H9 (cell line): Measurements from ENCODE around the gene RUNX1. TPM values are rescaled to one million over a fixed set of nuclear protein-coding genes. Genes with fewer than 3 reads are reported as not detected.

Experiments used
- DNase-seq: peaks from one replicate; pipeline ENCODE4 v3.0.0-alpha.2; 2017
- H2AFZ ChIP-seq: one replicate; pipeline ENCODE4 v1.6.1; 2013; ENCODE audit warnings: mild to moderate bottlenecking, low read length, control low read depth, moderate library complexity
- H2AK5ac ChIP-seq: 2 replicates; pipeline ENCODE4 v1.6.1; 2013; ENCODE audit warnings: low read length, control low read depth, mixed read lengths; ENCODE audit not compliant: insufficient read length
- H2BK120ac ChIP-seq: one replicate; pipeline ENCODE4 v1.6.1; 2013; ENCODE audit warnings: low read depth, mild to moderate bottlenecking, low read length, control low read depth, inconsistent platforms; ENCODE audit not compliant: poor library complexity, severe bottlenecking
- H2BK12ac ChIP-seq: 2 replicates; pipeline ENCODE4 v1.6.1; 2013; ENCODE audit warnings: low read length, control low read depth, mixed read lengths, low read depth; ENCODE audit not compliant: insufficient read length
- H2BK15ac ChIP-seq: 2 replicates; pipeline ENCODE4 v1.6.1; 2013; ENCODE audit warnings: low read depth, low read length, control low read depth
- H2BK20ac ChIP-seq: one replicate; pipeline ENCODE4 v1.6.1; 2013; ENCODE audit warnings: low read depth, mild to moderate bottlenecking, low read length, control low read depth, inconsistent platforms; ENCODE audit not compliant: poor library complexity, severe bottlenecking
- H2BK5ac ChIP-seq: 2 replicates; pipeline ENCODE4 v1.6.1; 2013; ENCODE audit warnings: low read length, control low read depth, mixed read lengths; ENCODE audit not compliant: insufficient read length
- H3K14ac ChIP-seq: 2 replicates; pipeline ENCODE4 v1.6.1; 2013; ENCODE audit warnings: low read length, control low read depth; ENCODE audit not compliant: insufficient read depth
- H3K18ac ChIP-seq: 2 replicates; pipeline ENCODE4 v1.6.1; 2013; ENCODE audit warnings: low read depth, mild to moderate bottlenecking, mixed read lengths, low read length, control low read depth; ENCODE audit not compliant: insufficient read length
- H3K23ac ChIP-seq: 2 replicates; pipeline ENCODE4 v1.6.1; 2013; ENCODE audit warnings: low read length, control low read depth, mixed read lengths, low read depth; ENCODE audit not compliant: insufficient read length
- H3K23me2 ChIP-seq: 2 replicates; pipeline ENCODE4 v1.6.1; 2013; ENCODE audit warnings: low read depth, mild to moderate bottlenecking, mixed read lengths, low read length, control low read depth; ENCODE audit not compliant: insufficient read length, poor library complexity, severe bottlenecking
- H3K27ac ChIP-seq: 2 replicates; pipeline ENCODE4 v1.5.1; 2013; ENCODE audit warnings: low read length, control low read depth, mixed read lengths, low read depth; ENCODE audit not compliant: insufficient read length
- H3K27me3 ChIP-seq: 2 replicates; pipeline ENCODE4 v1.6.1; 2013; ENCODE audit warnings: low read length, control low read depth, inconsistent platforms; ENCODE audit not compliant: insufficient read depth
- H3K4ac ChIP-seq: 2 replicates; pipeline ENCODE4 v1.6.1; 2013; ENCODE audit warnings: low read depth, mild to moderate bottlenecking, control low read depth, inconsistent platforms, low read length, moderate library complexity
- H3K4me1 ChIP-seq: 2 replicates; pipeline ENCODE4 v1.6.1; 2013; ENCODE audit warnings: low read length, control low read depth, inconsistent platforms; ENCODE audit not compliant: insufficient read depth
- H3K4me2 ChIP-seq: 2 replicates; pipeline ENCODE4 v1.6.1; 2013; ENCODE audit warnings: low read length, control low read depth, mixed read lengths; ENCODE audit not compliant: insufficient read length, insufficient read depth
- H3K56ac ChIP-seq: 2 replicates; pipeline ENCODE4 v1.6.1; 2013; ENCODE audit warnings: low read depth, mild to moderate bottlenecking, mixed read lengths, low read length, control low read depth; ENCODE audit not compliant: insufficient read length
- H3K79me1 ChIP-seq: 2 replicates; pipeline ENCODE4 v1.6.1; 2013; ENCODE audit warnings: low read depth, mild to moderate bottlenecking, moderate library complexity, low read length, control low read depth, inconsistent platforms; ENCODE audit not compliant: insufficient read depth, poor library complexity, severe bottlenecking
- H3K79me2 ChIP-seq: 2 replicates; pipeline ENCODE4 v1.6.1; 2013; ENCODE audit warnings: low read length, control low read depth, inconsistent platforms; ENCODE audit not compliant: insufficient read depth
- H3K9ac ChIP-seq: 2 replicates; pipeline ENCODE4 v1.6.1; 2013; ENCODE audit warnings: low read length, control low read depth, mixed read lengths; ENCODE audit not compliant: insufficient read length; ENCODE audit errors: extremely low read depth
- H3K9me3 ChIP-seq: one replicate; pipeline ENCODE4 v1.6.1; 2013; ENCODE audit warnings: low read depth, low read length, inconsistent platforms; ENCODE audit not compliant: control insufficient read depth
- H3T11ph ChIP-seq: one replicate; pipeline ENCODE4 v1.6.1; 2013; ENCODE audit warnings: mild to moderate bottlenecking, low read length, control low read depth, inconsistent platforms
- H4K20me1 ChIP-seq: one replicate; pipeline ENCODE4 v1.6.1; 2013; ENCODE audit not compliant: control insufficient read depth, insufficient read length, insufficient read depth
- H4K5ac ChIP-seq: 2 replicates; pipeline ENCODE4 v1.6.1; 2013; ENCODE audit warnings: low read depth, mild to moderate bottlenecking, mixed read lengths, low read length, control low read depth; ENCODE audit not compliant: insufficient read length
- H4K8ac ChIP-seq: replicated peaks from 2 replicates; pipeline ENCODE4 v1.6.1; 2013; ENCODE audit warnings: low read length, control low read depth, mixed read lengths, low read depth; ENCODE audit not compliant: insufficient read length
- H4K91ac ChIP-seq: 2 replicates; pipeline ENCODE4 v1.6.1; 2013; ENCODE audit warnings: low read depth, mild to moderate bottlenecking, moderate library complexity, mixed read lengths, low read length, control low read depth; ENCODE audit not compliant: insufficient read length
- H3K27ac Mint-ChIP-seq, 3 experiments: 2 replicates in 2 of 3; 3 replicates in 1 of 3; pipeline ENCODE4 v1.8.0; 2020 to 2021; ENCODE audit warnings: mixed read lengths in 3 of 3, mild to moderate bottlenecking in 1 of 3, moderate library complexity in 1 of 3
- H3K27me3 Mint-ChIP-seq: 2 replicates; pipeline ENCODE4 v1.8.0; 2021; ENCODE audit warnings: low read depth, mild to moderate bottlenecking, moderate library complexity, mixed read lengths
- H3K36me3 Mint-ChIP-seq, 3 experiments: 2 replicates in 2 of 3; 3 replicates in 1 of 3; pipeline ENCODE4 v1.8.0; 2020 to 2021; ENCODE audit warnings: low read depth in 3 of 3, mixed read lengths in 3 of 3; ENCODE audit not compliant: insufficient read depth in 1 of 3
- H3K4me1 Mint-ChIP-seq, 2 experiments: 2 replicates each; pipeline ENCODE4 v1.8.0; 2020; ENCODE audit warnings: mixed read lengths in 2 of 2
- H3K4me3 Mint-ChIP-seq, 2 experiments: 2 replicates in 1 of 2; 3 replicates in 1 of 2; pipeline ENCODE4 v1.8.0; 2020 to 2021; ENCODE audit warnings: mild to moderate bottlenecking in 2 of 2, mixed read lengths in 2 of 2, moderate library complexity in 1 of 2
- H3K9me3 Mint-ChIP-seq, 2 experiments: 2 replicates in 1 of 2; 3 replicates in 1 of 2; pipeline ENCODE4 v1.8.0; 2020; ENCODE audit warnings: mild to moderate bottlenecking in 2 of 2, mixed read lengths in 2 of 2, moderate library complexity in 1 of 2
- CTCF ChIP-seq: fragments of 200-600 bp; sonication (generic); conservative IDR thresholded peaks from 3 replicates; pipeline ENCODE4 v1.8.0; 2021; ENCODE audit warnings: antibody characterized with exemption, mild to moderate bottlenecking
- WGBS: extraction: QIAGEN DNeasy Blood & Tissue Kit; methylation state at CpG from one replicate; pipeline ENCODE4 v1.1.7; 2013; ENCODE audit warnings: missing lambda C conversion rate, low lambda C conversion rate, mixed read lengths; ENCODE audit not compliant: insufficient read length; ENCODE audit errors: extremely low coverage; 5-methylcytosine and 5-hydroxymethylcytosine counted together
- total RNA-seq: library from RNA; stranded (reverse); gene quantifications from 2 replicates; pipeline ENCODE4 v1.2.1, GENCODE V29; 2021

RUNX1 gene
- total RNA-seq, 1 experiment from 2014 or later = 0.72 TPM

GRCh38 chr21:34891613-34891943 lies 157.5 kb downstream of the RUNX1 start:
- no peaks in the 10 kb centered on the region for H3K79me1 ChIP-seq
- H3K4me1 Mint-ChIP-seq = peaks cover 18 to 20% of the 10 kb centered on the region in 2 experiments
- no peak overlapping the region for H2AFZ ChIP-seq
- no peak overlapping the region for H3K56ac ChIP-seq
- H3K14ac ChIP-seq = no peak overlapping the region
- H2BK20ac ChIP-seq = no peak overlapping the region
- no peaks in the 10 kb centered on the region for H3K9me3 ChIP-seq
- no peak for DNase-seq
- H3K27me3 ChIP-seq = peaks cover 39% of the 10 kb centered on the region; the same call in 1 of the 2 replicates
- H3K4me2 ChIP-seq = peak overlapping the region; percentile 20
- no peak for TF ChIP-seq CTCF
- no peak overlapping the region for H2AK5ac ChIP-seq
- H3K4me3 Mint-ChIP-seq = peak overlapping the region; percentile 48 to 80; a peak in 4 of 5 replicates
- H3K79me2 ChIP-seq = no peaks in the 10 kb centered on the region
- H3K4me1 ChIP-seq = no peaks in the 10 kb centered on the region
- H3K9me3 Mint-ChIP-seq = peaks cover 0 to 3% of the 10 kb centered on the region in 2 experiments; a peak in 3 of 5 replicates
- H3K36me3 Mint-ChIP-seq = peaks cover 0 to under 1% (median 0%) of the 10 kb centered on the region in 3 experiments; a peak in 2 of 7 replicates
- no peaks in the 10 kb centered on the region for H4K20me1 ChIP-seq
- H2BK120ac ChIP-seq = no peak overlapping the region
- no peak overlapping the region for H3K27ac Mint-ChIP-seq
- H3K4ac ChIP-seq = no peak overlapping the region
- H2BK12ac ChIP-seq = no peak overlapping the region
- no peak overlapping the region for H3K9ac ChIP-seq
- no peak overlapping the region for H3K27ac ChIP-seq
- no peak overlapping the region for H2BK15ac ChIP-seq
- peaks cover 86% of the 10 kb centered on the region for H3K27me3 Mint-ChIP-seq
- WGBS = no CpG with 5 or more reads among the region's 8 CpGs
- H3K23ac ChIP-seq = no peak overlapping the region
- H4K5ac ChIP-seq = no peak overlapping the region
- H2BK5ac ChIP-seq = no peak overlapping the region
- no peak overlapping the region for H4K8ac ChIP-seq
- peaks cover 19% of the 10 kb centered on the region for H3K23me2 ChIP-seq
- no peak overlapping the region for H3K18ac ChIP-seq
- no peak overlapping the region for H4K91ac ChIP-seq
- no peak overlapping the region for H3T11ph ChIP-seq
